Measurements from ENCODE around the gene VEPH1. TPM values are rescaled to one million over a fixed set of nuclear protein-coding genes. Genes with fewer than 3 reads are reported as not detected.

The VEPH1 gene
- total RNA-seq, 1 donor from 2014 or later = not detected

DNA sequence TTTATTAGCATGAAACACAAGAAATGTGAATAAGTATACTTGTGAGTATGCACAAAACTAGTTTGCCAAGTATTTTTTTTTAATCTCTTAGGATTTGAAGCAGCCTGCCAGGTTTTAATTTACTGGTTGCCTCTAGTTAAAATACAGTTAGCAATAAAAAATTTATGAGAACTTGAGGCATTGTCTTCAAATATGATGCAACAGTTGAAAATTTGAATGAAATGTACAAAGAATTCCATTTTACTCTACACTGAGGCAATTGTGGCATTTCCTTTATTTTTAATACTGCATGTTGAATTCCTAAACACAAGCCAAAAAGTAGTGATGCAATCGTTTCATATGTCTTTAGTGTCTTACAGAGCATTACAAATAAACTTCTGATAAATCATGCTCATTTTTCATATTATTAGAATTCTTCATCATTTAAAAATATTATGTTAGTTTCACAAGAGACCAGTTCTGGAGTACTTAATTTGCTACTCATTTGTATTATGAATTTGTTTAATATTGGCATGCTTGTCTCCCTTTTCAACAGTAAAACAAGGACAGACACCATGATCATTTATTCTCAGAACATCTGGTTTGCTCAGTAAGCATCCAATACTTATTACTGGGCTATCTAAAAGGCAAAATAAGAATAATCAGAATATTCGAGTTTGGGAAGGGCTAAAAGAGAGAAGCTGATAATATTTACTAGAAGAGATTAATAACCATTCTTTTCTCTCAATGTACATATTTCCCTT lies 191.4 kb downstream of the VEPH1 start:
- intact Hi-C loops (cut with micrococcal nuclease) = no loop called here

GRCh38 chr3:157310329-157311052 lies 192.7 kb downstream of the VEPH1 start:
- intact Hi-C loops (cut with micrococcal nuclease) = no loop called here

DNA sequence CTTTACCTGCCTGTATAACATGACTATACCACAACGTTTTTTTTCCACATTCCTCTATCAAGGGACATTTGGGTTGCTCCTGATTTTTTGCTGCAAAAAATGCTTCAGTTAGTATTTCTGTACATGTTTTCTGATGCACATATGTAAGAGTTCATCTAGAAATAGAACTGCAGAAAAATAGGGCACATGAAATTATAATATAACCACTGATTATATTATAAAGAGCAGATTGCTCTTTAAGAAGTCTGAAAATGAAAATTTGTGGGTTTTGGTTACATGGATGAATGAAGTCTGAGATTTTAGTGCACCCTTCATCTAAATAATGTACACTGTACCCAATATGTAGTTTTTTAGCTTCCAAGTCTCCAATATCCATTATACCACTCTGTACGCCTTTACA lies 196.7 kb downstream of the VEPH1 start:
- intact Hi-C loops (cut with micrococcal nuclease) = no loop called here

DNA sequence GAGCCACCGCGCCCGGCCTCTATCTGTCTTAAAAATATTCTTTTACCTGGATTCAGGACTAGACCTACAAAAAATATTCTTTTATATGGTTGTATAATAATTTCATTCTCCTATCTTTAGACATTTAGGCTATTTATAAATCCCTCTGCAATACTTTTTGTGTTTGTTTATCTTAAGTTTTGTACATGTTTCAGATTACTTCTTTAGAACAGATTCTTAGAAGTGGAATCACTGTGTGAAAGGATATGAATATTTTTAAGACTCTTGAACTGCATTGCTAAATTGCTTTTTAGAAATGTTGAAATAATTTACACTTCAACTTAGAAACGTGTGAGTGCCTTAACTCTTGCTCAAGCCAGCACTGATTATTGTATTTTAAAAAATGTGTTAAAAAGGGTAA lies 197.8 kb downstream of the VEPH1 start:
- intact Hi-C loops (cut with micrococcal nuclease) = no loop called here

DNA sequence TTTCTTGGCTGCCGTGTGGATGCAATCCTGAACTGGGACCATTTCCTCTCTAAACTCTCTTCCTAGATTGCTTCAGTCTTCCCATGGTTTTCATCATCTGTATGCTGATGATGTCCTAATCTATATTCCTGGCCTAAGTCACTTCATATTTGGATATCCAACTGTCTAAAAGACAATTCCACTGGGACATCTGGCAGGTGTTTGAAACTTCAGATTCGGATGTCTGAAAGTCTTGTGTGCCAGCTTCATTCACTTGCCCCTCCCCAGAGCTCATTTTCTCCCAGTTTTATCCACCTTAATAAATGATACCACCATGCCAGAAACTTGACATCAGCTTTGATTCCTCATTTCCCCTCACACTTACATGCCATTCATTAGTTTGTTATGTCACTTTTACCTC lies 201.5 kb downstream of the VEPH1 start:
- intact Hi-C loops (cut with micrococcal nuclease) = no loop called here

- intact Hi-C loops (cut with micrococcal nuclease) = no loop called here
Observed at GRCh38 chr3:157300981-157301663, 202.1 kb downstream of the VEPH1 start.

DNA sequence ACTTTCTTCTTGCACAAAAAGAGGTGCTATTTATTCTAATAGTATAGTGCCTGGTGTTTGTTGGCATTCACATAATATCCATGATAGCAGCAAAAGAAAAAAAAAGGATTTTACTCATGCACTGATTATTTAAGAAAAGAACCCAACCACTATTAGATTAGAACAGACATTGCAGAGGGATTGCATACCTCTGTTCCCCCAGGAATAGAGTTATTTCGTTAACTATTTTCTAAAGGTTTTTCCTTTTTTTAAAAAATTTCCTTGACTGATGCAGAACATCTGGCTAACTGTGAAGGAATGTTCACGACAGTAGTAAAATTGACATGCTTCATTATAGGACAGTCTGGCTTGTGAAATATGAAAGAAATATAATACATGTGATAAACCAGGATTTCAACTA lies 203.1 kb downstream of the VEPH1 start:
- intact Hi-C loops (cut with micrococcal nuclease) = no loop called here

DNA sequence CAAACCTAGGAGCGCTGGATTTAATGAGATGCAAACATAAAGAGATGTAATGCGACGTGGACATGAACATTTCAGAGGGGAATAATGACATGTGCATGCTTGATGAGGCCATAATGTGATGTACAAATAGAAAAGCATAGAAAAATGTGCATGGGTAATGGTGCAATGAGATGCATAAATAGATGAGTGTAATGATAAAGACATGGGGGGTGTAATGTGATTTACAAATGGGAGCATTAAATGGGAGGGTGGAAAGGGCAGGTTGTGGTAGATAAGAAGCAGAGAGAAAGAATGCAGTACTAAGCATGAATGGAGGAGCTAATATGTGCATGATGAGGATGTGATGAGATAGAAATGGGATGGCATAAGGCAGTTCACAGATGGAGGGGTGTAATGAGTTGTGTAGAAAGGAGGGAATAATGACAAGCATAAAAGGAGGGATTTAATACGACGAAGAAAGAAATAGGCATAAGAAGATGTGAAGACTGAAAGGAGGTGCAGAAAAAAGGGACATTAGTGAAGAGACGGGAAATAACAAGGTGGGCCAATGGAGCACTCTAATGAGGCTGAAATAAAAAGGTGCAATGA lies 205.8 kb downstream of the VEPH1 start:
- intact Hi-C loops (cut with micrococcal nuclease) = no loop called here

DNA sequence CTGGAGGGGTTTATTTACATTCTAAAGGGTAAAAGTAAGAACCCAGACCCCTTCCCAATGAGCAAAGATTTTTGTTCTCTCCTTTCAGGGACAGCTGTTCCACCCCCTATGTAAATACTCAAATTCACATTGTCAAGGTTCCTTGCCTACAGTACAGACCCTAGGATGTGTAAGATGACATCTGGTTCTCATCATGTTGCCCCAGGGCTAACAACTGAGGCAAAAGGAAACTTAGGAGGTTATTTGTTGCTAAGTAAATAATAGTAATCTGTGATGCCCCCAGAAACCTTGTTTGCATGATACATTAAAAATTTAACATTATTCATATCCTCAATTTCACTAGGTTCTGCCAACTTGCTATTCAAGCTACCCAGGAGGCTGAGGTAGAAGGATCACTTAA lies 208.3 kb downstream of the VEPH1 start:
- intact Hi-C loops (cut with micrococcal nuclease) = no loop called here

DNA sequence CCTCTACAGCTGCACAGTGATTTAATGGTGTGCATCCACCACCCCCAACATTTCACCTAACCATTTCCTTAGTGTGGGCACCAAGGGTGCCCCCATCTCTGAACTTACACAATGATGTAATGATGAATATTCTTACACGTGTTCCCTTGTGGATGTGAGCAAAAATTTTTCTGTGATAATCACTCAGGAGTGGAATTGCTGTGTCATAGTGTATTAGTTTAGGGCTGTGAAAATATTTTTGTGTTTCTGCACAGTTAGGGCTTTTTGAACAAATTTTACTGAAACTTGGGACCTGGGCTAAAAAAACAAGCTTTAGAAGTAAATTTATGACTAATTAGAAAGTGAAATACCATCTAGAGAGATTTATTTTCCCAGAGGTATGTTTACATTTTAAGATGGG lies 208.7 kb downstream of the VEPH1 start:
- intact Hi-C loops (cut with micrococcal nuclease) = no loop called here

DNA sequence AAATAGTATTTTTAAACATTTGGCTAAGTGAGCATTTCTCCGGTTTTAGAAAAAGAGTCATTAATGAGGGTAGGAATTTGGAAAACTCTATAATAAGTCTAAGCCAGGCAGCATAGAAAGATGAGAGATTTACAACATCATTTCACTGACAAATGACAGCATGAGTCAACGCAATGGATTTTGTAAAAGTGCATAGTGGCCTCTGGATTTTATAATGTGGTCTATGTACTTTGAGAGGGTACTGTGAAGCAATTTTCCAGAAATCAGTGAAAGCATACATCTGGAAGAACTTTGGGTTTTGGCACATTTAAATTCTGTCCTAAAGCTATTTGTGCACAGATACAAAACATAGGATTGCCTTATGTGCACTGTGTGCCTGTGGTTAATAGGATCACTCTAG lies 212.4 kb downstream of the VEPH1 start:
- intact Hi-C loops (cut with micrococcal nuclease) = no loop called here

DNA sequence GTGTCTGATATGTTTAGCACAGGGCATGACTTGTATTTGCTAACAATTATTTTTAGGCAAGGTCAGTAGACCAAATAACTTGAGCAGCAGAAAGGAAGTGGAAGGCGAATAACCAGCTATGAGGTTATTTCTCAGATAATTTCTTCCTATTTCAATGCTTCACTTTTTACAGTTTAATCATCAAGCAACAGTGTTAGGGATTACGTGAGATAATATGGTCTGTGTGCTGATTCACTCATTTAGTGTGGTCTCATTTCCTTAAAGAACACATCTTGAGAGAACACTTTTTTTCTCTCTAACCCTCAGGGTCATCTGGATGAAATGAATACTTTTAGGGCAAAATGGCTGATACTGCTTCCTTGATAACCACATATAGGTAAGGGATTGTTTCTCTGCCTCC lies 217.2 kb downstream of the VEPH1 start:
- intact Hi-C loops (cut with micrococcal nuclease) = no loop called here

GRCh38 chr3:157285141-157285540 lies 218.1 kb downstream of the VEPH1 start:
- intact Hi-C loops (cut with micrococcal nuclease) = no loop called here

DNA sequence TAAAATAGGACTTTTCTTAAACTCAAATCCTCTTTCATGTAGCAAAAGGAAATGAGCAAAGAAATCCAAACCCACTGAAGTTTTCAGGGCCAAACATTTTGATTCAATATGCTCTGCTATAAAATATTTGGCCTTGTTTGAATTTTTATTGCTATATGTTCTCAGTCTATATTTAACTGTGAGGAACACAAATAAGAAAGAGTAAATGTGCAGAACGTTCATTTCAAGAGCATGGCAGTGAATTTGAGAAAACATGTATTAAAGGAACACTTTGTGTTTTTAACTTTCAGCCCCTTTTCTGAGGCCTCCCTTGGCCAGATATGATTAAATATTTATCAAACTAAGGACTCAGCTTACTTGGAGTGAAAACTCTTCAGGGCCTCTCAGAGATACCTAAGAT lies 218.5 kb downstream of the VEPH1 start:
- intact Hi-C loops (cut with micrococcal nuclease) = no loop called here

- intact Hi-C loops (cut with micrococcal nuclease) = no loop called here
Observed at GRCh38 chr3:157282261-157283191, 220.7 kb downstream of the VEPH1 start.

DNA sequence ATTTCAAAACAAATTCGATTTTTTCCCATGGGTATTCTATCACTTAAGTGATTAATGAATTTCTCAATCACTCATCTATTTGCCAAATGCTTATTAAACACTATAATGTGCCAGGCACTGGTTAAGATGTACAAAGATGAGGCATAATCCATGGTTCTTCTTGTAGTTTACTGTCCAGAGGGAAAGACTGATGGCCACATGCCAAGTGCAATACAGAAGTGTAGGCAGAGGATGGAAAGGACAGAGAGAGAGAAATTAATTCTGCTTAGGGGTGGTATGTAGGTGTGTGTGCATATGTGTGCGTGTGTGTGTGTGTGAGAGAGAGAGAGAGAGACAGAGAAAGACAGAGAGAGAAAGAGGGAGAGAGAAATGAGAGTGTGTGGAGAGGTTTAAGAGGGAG lies 222.4 kb downstream of the VEPH1 start:
- intact Hi-C loops (cut with micrococcal nuclease) = no loop called here

- intact Hi-C loops (cut with micrococcal nuclease) = no loop called here
Observed at GRCh38 chr3:157280354-157280753, 222.9 kb downstream of the VEPH1 start.

- intact Hi-C loops (cut with micrococcal nuclease) = no loop called here
Observed at GRCh38 chr3:157279237-157279636, 224.0 kb downstream of the VEPH1 start.

- intact Hi-C loops (cut with micrococcal nuclease) = no loop called here
Observed at GRCh38 chr3:157276801-157277200, 226.4 kb downstream of the VEPH1 start.

GRCh38 chr3:157275832-157276231 lies 227.4 kb downstream of the VEPH1 start:
- intact Hi-C loops (cut with micrococcal nuclease) = no loop called here

DNA sequence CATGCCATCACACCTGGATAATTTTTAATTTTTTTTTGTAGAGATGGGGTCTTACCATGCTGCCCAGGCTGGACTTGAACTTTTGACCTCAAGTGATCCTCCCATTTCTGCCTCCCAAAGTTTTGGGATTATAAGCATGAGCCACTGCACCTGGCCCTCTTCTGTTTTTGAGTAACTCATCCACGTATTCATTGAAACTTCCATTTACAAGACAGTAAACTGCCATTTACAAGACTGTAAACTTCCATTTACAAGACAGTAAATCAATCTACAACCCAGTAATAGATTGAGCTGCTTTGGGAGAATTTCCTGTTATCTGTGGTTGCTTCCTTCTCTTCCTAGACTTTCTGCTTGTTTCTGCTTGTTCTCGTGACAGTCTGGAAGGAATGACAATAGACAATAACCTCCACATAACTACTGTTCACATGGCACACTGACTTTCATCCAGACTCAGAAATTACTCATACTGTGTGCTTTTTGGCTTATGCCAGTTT lies 228.5 kb downstream of the VEPH1 start:
- intact Hi-C loops (cut with micrococcal nuclease) = no loop called here

All from T-helper 2 cell treated with Interferon-gamma antibody and Interleukin-4, amounts not matched to agents 100 ng/mL and 5 ng/mL, for 36 hours (primary cell).